SU-DHL-6 (cell line): ENCODE data around the gene MAGEA6.

Experiments
- H2AFZ ChIP-seq: fragments of 200-600 bp; sonication (generic); 2 replicates; pipeline ENCODE4 v1.6.1; 2014; ENCODE audit warnings: low read depth, mild to moderate bottlenecking, moderate library complexity, mixed read lengths, antibody characterized with exemption, low read length; ENCODE audit not compliant: severe bottlenecking
- H3F3A ChIP-seq: fragments of 200-600 bp; shearing (Covaris generic); 2 replicates; pipeline ENCODE4 v1.6.0; 2016; ENCODE audit warnings: antibody characterized with exemption, mild to moderate bottlenecking; ENCODE audit not compliant: insufficient read depth
- H3K27ac ChIP-seq: fragments of 200-600 bp; sonication (generic); 2 replicates; pipeline ENCODE4 v1.5.1; 2016; ENCODE audit warnings: low read depth, mild to moderate bottlenecking, low read length, moderate library complexity, mixed read lengths
- H3K27me3 ChIP-seq: fragments of 200-600 bp; sonication (generic), shearing (Covaris generic); 2 replicates; pipeline ENCODE4 v1.6.0; 2014; ENCODE audit warnings: mild to moderate bottlenecking, low read length
- H3K36me3 ChIP-seq: fragments of 200-600 bp; sonication (generic); 2 replicates; pipeline ENCODE4 v1.6.1; 2014; ENCODE audit warnings: mild to moderate bottlenecking, low read length, mixed read lengths
- H3K4me2 ChIP-seq: fragments of 300-600, 200-600 bp; shearing (Covaris generic), sonication (generic); 2 replicates; pipeline ENCODE4 v1.6.0; 2014; ENCODE audit warnings: low read length, low read depth, mild to moderate bottlenecking; ENCODE audit not compliant: poor library complexity, severe bottlenecking
- H3K4me3 ChIP-seq: fragments of 200-600 bp; sonication (generic); 2 replicates; pipeline ENCODE4 v1.5.1; 2014; ENCODE audit warnings: antibody characterized with exemption, low read length, mild to moderate bottlenecking, mixed read lengths; ENCODE audit not compliant: insufficient read depth, poor library complexity, severe bottlenecking
- H3K79me2 ChIP-seq: fragments of 200-600 bp; sonication (generic); 2 replicates; pipeline ENCODE4 v1.6.1; 2014; ENCODE audit warnings: mild to moderate bottlenecking, low read length, moderate library complexity; ENCODE audit not compliant: insufficient read depth
- H3K9ac ChIP-seq: fragments of 200-600 bp; sonication (generic); 2 replicates; pipeline ENCODE4 v1.7.0; 2014; ENCODE audit warnings: mild to moderate bottlenecking, low read length
- H3K9me2 ChIP-seq: fragments of 200-600 bp; sonication (generic); replicated peaks from 2 replicates; pipeline ENCODE4 v1.6.1; 2014; ENCODE audit warnings: low read length; ENCODE audit not compliant: insufficient read depth
- H3K9me3 ChIP-seq: fragments of 200-600 bp; sonication (generic); 2 replicates; pipeline ENCODE4 v1.6.1; 2014; ENCODE audit warnings: low read length, mixed read lengths; ENCODE audit not compliant: insufficient read depth
- H4K20me1 ChIP-seq: fragments of 200-600 bp; sonication (generic); 2 replicates; pipeline ENCODE4 v1.6.1; 2014; ENCODE audit warnings: low read depth, mild to moderate bottlenecking, antibody characterized with exemption, low read length, moderate library complexity, mixed read lengths
- EZH2phosphoT487 ChIP-seq: fragments of 200-600 bp; sonication (generic), shearing (Covaris generic); conservative IDR thresholded peaks from 2 replicates; pipeline ENCODE4 v1.6.1; 2018; ENCODE audit warnings: mild to moderate bottlenecking, antibody characterized with exemption, low read length, moderate library complexity, mixed read lengths
- TF ChIP-seq, protein P1 (sequence below): fragments of 200-600 bp; sonication (generic); IDR thresholded peaks from one replicate; pipeline ENCODE4 v1.5.1; 2017; ENCODE audit warnings: antibody characterized with exemption, mild to moderate bottlenecking, low read length, moderate library complexity; ENCODE audit not compliant: insufficient read depth, poor library complexity, severe bottlenecking

Gene MAGEA6

DNA sequence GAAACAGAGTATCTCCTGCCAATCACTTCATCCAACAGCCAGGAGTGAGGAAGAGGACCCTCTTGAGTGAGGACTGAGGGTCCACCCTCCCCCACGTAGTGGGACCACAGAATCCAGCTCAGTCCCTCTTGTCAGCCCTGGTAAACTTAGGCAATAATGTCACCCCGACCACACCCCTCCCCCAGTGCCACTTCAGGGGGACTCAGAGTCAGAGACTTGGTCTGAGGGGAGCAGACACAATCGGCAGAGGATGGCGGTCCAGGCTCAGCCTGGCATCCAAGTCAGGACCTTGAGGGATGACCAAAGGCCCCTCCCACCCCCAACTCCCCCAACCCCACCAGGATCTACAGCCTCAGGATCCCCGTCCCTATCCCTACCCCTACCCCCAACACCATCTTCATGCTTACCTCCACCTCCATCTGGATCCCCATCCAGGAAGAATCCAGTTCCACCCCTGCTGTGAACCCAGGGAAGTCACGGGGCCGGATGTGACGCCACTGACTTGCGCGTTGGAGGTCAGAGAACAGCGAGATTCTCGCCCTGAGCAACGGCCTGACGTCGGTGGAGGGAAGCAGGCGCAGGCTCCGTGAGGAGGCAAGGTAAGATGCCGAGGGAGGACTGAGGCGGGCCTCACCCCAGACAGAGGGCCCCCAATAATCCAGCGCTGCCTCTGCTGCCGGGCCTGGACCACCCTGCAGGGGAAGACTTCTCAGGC, 36.1 kb downstream of the MAGEA6 start, which contains the start of the genes CSAG1 and MAGEA12:
Gene CSAG1, minus strand, starts transcription at position 461 of the 715 bp plus-strand sequence. CDS start 1,261 bp downstream, outside the sequence.
Gene MAGEA12, plus strand, starts transcription at position 497 of the 715 bp plus-strand sequence. CDS start 2,405 bp downstream, outside the sequence.
- no peaks in the 10 kb centered on the region for H3K9me2 ChIP-seq
- H3K79me2 ChIP-seq, result no peaks in the 10 kb centered on the region
- no peak within 1 kb of the TSS for H2AFZ ChIP-seq
- H3K9ac ChIP-seq, result no peak within 1 kb of the TSS
- H3K4me3 ChIP-seq, result no peak within 1 kb of the TSS
- H3F3A ChIP-seq, result no peaks in the 10 kb centered on the region
- H3K27me3 ChIP-seq, result no peaks in the 10 kb centered on the region
- TF ChIP-seq EZH2phosphoT487, result no peak
- TF ChIP-seq, protein P1, sequence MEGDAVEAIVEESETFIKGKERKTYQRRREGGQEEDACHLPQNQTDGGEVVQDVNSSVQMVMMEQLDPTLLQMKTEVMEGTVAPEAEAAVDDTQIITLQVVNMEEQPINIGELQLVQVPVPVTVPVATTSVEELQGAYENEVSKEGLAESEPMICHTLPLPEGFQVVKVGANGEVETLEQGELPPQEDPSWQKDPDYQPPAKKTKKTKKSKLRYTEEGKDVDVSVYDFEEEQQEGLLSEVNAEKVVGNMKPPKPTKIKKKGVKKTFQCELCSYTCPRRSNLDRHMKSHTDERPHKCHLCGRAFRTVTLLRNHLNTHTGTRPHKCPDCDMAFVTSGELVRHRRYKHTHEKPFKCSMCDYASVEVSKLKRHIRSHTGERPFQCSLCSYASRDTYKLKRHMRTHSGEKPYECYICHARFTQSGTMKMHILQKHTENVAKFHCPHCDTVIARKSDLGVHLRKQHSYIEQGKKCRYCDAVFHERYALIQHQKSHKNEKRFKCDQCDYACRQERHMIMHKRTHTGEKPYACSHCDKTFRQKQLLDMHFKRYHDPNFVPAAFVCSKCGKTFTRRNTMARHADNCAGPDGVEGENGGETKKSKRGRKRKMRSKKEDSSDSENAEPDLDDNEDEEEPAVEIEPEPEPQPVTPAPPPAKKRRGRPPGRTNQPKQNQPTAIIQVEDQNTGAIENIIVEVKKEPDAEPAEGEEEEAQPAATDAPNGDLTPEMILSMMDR, result no peak
- no peak within 1 kb of the TSS for H3K4me2 ChIP-seq
- H4K20me1 ChIP-seq, result no peaks in the 10 kb centered on the region
- H3K36me3 ChIP-seq, result no peaks in the 10 kb centered on the region
- no peaks in the 10 kb centered on the region for H3K9me3 ChIP-seq
- no peak within 1 kb of the TSS for H3K27ac ChIP-seq

DNA sequence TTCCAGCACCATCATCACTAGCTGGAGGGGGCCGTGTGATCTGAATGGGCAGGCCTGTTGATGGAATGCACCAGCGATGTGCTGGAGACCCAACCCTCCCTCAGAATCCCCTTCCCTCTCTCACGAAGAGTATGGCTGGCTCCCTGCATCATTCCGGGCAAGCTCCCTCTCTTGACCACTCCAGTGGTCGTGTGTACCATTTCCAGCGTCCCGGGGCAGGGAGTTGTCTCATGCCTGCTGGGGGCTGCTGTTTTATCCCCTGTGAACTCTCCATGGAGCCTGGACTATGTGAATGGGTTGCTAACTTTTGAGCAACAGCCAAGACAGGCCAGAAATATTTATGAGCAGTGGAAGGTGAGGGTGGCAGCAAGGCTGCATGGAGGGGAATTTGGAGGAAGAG, 44.1 kb downstream of the MAGEA6 start:
- H2AFZ ChIP-seq, result no peak overlapping the region
- H3K79me2 ChIP-seq, result no peaks in the 10 kb centered on the region
- H3K4me3 ChIP-seq, result no peak overlapping the region
- no peaks in the 10 kb centered on the region for H3F3A ChIP-seq
- no peak for TF ChIP-seq EZH2phosphoT487
- TF ChIP-seq, protein P1, result no peak
- no peaks in the 10 kb centered on the region for H3K9me3 ChIP-seq
- no peak overlapping the region for H3K4me2 ChIP-seq
- no peaks in the 10 kb centered on the region for H4K20me1 ChIP-seq
- H3K9me2 ChIP-seq, result no peaks in the 10 kb centered on the region
- H3K27ac ChIP-seq, result no peak overlapping the region
- no peak overlapping the region for H3K9ac ChIP-seq
- no peaks in the 10 kb centered on the region for H3K36me3 ChIP-seq
- no peaks in the 10 kb centered on the region for H3K27me3 ChIP-seq
